ENCODE measurements around the gene CHSY1.

Gene CHSY1

DNA sequence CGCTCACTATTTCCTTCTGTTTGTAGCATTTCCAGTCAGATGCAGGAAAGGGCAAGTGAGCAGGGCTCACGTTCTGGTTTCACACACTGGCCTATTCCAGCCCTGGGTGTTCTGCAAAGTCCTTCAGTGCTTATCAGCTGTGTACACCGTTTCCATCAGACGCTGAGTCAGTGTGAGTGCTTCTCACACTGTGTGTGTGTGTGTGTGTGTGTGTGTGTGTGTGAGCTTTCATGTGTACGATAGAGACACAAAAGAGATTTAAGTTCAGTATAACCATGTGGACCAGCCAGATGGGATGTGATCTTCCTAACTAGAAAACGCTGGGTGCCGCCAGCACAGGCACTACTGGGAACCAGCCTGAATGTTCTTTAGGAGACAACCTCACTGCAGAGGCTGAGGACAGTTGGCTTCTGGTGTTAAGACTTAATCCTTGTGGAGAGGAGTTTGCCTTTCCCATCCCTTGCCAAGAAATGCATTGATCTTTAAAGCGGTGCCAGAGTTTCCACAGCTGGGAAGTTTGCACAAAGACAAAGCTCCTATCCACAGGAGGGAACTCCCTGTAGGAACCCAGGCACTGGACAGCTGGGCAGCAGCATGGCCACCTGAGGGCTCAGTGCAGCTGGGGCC is 3.9 kb upstream of the CHSY1 start:
- ChIA-PET POLR2A (interaction anchor here (0.5 kb wide), 1 partner anchor 131 kb away, joined by 3 read pairs; no protein-coding TSS in a partner anchor), CTCF (interaction anchor here (0.8 to 11.9 kb wide), 13 partner anchors 9 to 339 kb away, joined by 3 to 278 read pairs (median 3); partner anchors contain the start of gene LRRK1)
- no peak overlapping the region for H3K4me3 ChIP-seq (ENCODE audit: low read depth, low read length)
- no peak for DNase-seq (ENCODE audit: low read depth, low spot score)
- TF ChIP-seq, protein P1, sequence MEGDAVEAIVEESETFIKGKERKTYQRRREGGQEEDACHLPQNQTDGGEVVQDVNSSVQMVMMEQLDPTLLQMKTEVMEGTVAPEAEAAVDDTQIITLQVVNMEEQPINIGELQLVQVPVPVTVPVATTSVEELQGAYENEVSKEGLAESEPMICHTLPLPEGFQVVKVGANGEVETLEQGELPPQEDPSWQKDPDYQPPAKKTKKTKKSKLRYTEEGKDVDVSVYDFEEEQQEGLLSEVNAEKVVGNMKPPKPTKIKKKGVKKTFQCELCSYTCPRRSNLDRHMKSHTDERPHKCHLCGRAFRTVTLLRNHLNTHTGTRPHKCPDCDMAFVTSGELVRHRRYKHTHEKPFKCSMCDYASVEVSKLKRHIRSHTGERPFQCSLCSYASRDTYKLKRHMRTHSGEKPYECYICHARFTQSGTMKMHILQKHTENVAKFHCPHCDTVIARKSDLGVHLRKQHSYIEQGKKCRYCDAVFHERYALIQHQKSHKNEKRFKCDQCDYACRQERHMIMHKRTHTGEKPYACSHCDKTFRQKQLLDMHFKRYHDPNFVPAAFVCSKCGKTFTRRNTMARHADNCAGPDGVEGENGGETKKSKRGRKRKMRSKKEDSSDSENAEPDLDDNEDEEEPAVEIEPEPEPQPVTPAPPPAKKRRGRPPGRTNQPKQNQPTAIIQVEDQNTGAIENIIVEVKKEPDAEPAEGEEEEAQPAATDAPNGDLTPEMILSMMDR (IDR thresholded peaks at IDR 0.05; ENCODE audit: insufficient read depth, low read length, missing control alignments) = no peak

DNA sequence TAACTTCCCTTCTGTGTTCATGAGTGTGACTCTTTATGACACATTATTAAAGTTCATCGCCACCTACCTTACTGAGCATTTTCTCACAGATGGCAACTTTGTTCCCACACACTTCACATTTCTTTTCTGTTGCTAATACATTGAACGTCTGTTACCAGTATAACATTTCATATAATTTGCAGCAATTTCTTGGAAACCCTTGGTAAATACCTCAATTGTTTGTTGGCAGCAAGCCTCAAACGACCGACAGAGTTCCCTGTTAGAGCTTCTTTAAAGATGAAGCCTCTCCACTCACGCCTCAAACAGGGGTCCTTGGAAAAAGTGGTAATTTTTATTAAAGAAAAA is 3.2 kb upstream of the CHSY1 start:
- ChIA-PET CTCF (interaction anchor here (0.7 to 11.9 kb wide), 13 partner anchors 8 to 338 kb away, joined by 3 to 278 read pairs (median 3); partner anchors contain the start of gene LRRK1), POLR2A (interaction anchor here (0.5 kb wide), 1 partner anchor 130 kb away, joined by 3 read pairs; no protein-coding TSS in a partner anchor)
- TF ChIP-seq, protein P1 (IDR thresholded peaks at IDR 0.05; ENCODE audit: insufficient read depth, low read length, missing control alignments) = no peak
- no peak for DNase-seq (ENCODE audit: low read depth, low spot score)
- H3K4me3 ChIP-seq (ENCODE audit: low read depth, low read length) = no peak overlapping the region

DNA sequence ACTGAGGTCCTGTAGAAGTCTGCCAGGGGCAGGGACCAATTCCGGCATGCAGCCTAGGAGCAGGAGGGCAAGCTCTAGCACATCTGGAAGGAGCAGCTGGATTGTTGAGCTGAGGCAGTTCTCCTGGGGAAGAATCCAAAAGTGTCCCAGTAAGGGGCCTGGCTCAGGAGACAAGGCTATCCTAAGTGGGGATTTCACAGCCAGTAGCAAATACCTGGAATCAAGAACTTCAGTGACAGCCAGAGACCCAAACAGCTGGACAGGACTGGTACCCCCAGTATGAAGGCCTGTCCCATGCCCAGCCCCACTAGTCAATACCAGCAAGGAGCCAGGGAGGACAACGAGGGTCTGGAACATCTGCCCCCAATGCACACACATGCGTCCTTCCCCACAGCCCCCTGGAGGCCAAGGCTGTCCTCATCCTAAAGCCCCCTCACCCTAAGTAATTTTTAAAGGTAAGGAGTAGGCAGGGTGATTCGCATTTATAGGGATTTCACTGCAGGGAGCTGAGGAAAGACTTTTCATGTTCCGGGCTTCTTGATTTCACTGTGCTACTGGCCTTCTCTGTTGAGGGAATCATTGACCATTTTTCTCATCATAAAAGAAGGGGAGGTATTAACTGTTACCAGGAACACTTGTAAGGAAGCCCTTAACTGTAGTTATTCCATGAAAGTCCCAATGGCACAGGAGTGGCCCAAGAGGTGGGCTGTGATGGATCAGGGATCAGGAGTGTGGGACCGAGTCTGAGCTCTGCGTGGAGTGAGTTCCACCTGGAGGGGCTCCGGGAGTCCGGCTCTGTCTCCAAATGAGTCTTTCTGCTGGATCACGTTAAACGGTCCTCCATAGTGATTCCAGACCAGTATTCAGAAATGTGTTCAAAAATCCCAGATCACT is 2.6 kb upstream of the CHSY1 start:
- no peak for DNase-seq (ENCODE audit: low read depth, low spot score)
- ChIA-PET POLR2A (no interaction called here), CTCF (interaction anchor here (0.7 to 11.9 kb wide), 10 partner anchors 8 to 337 kb away, joined by 3 to 278 read pairs (median 4); no protein-coding TSS in a partner anchor)
- H3K4me3 ChIP-seq (ENCODE audit: low read depth, low read length) = no peak overlapping the region
- TF ChIP-seq, protein P1 (IDR thresholded peaks at IDR 0.05; ENCODE audit: insufficient read depth, low read length, missing control alignments) = no peak

DNA sequence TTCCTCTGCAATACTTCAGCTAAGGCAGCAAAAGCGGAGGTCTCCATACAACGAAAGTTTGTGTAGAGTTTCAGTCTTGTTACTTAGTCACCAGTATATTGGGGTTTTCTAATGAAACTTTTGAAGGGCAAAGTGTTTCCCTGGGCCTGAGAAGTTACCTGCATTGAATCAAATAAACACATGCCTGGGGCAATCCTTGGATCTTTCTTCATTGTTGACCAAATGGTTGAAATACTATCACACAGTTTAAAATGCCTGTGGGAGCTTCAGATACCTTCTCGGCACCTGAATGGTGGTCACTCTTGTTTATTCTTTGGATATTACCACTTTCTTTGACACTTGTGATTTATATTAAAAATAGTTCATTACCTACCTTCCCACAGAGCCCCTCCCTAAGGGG is 988 bp upstream of the CHSY1 start:
- TF ChIP-seq, protein P1 (IDR thresholded peaks at IDR 0.05; ENCODE audit: insufficient read depth, low read length, missing control alignments) = no peak
- CTCF ChIA-PET = interaction anchor here (1.3 to 11.9 kb wide), 4 partner anchors 12 to 241 kb away, joined by 3 to 278 read pairs (median 134); no protein-coding TSS in a partner anchor
- H3K4me3 ChIP-seq (ENCODE audit: low read depth, low read length) = peak overlapping the region; percentile 68
- POLR2A ChIA-PET = interaction anchor here (1.0 to 1.2 kb wide), 3 partner anchors 53 to 131 kb away, joined by 3 to 5 read pairs (median 3); no protein-coding TSS in a partner anchor
- DNase-seq (ENCODE audit: low read depth, low spot score) = no peak

DNA sequence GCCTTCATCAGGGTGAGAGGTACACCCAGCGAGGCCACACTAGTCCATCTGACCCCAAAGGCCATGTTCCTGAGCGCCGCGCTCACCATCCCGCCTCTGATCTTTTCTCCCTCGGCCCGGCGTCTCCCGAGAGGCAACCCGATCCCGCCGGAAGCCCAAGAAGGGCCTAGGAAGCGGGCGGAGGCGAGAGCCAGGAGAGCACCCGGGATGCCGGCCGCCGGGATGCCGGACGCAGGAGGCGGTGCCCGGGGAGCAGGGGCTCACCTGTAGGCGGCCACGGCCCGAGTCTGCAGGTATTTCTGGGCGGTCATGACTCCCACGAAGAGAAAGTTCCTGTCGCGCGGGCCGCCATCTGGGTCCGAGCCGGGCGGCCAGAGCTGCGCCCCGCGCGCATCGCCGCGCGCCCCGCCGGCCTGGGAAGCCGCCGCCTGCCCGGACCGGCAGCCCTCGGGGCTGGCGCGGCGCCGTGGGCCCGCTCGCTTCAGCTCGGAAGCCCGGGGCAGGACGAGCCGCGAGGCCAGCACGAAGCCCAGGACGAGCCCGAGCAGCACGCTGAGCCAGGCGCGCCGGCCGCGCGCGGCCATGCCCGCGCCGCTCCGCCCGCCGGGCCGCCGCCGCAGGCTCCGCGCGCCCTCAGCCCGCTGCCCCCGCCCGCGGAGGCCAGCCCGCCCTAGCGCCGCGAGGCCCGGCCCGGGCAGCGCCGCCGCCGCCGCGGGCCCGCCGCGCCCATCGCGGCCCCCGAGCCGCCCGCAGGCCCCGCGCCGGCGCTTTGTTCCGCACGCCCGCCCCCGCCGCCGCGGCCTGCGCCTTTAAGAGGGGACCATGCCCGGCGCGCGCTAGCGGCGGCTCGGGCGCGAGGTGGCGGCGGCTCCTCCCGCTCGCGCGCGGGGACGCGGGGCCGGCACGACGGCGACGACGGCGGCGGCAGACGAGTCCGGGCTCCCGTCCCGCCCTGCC is 697 bp downstream of the CHSY1 start:
- POLR2A ChIA-PET = interaction anchor here (0.7 to 1.4 kb wide), 12 partner anchors 16 to 236 kb away, joined by 3 to 10 read pairs (median 3); partner anchors contain the start of gene SNRPA1
- no peak for DNase-seq (ENCODE audit: low read depth, low spot score)
- CTCF ChIA-PET = interaction anchor here (0.6 to 11.9 kb wide), 9 partner anchors 10 to 239 kb away, joined by 3 to 278 read pairs (median 6); no protein-coding TSS in a partner anchor
- peak overlapping the region; percentile 72 for H3K4me3 ChIP-seq (ENCODE audit: low read depth, low read length)
- TF ChIP-seq, protein P1 (IDR thresholded peaks at IDR 0.05; ENCODE audit: insufficient read depth, low read length, missing control alignments) = no peak
